SK-N-DZ (cell line): ENCODE measurements around the gene SEPTIN12. TPM values are rescaled to one million over a fixed set of nuclear protein-coding genes. Genes with fewer than 3 reads are reported as not detected.

Experiments
- DNase-seq: peaks from one replicate; pipeline ENCODE4 v3.0.0-alpha.2; 2015; ENCODE audit warnings: low spot score
- polyA plus RNA-seq, 2 experiments: library from polyadenylated mRNA; depleted of rRNA; stranded (reverse); fragments of >200 nt; gene quantifications; 2 replicates each; pipeline ENCODE4 v1.2.3, GENCODE V29; 2014

SEPTIN12 gene
- polyA plus RNA-seq (2014; cell fraction: cytosol; rRNA removed): not detected in 2 replicates
- 0.61 TPM in 1 of 2 replicates, not detected in the other for polyA plus RNA-seq (2014; cell fraction: nucleus; rRNA removed)

DNA sequence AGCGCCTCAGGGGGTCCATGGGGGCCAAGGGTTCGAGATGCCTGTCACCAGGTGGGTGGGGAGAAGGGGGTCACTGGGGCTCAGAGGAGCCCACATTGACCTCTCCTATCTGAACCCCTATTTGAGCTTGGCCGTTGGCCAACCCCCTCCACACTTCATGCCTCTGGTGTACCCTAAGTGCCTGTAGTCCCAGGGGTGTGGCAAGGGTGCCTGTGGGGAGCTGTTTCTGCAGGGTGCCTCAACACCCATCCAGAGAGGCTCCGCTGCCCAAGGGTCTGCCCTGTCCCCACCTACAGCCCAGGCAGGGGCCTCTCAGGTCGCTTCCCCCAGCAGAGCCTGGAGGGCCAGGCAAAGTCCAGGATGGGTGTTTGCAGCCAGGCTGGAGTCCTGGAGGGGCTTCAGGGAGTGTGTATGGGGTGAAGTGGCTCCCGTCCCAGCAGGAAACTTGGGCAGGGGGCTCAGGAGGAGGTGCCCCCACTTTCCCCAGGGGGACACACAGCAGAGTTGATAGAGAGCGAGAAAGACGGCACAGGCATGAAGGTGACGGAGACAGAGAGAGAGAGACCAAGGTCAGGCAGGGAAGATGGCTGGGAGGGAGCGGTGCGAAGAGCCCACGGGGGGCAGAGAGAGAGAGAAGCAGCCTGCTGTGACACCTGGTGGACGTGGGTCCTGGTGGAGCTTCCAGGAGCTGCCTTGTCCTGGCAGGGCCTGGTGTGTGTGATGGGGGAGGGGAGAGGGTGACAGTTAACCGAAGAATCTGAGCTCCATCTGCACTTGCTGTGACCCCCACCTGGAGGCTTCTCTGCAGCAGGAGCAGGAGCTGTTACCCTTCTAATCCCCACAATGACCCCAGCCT is at the start of gene SEPTIN12:
TSS of gene SEPTIN12 (minus strand) at position 719 of the 856 bp plus-strand sequence. CDS start at position 19, 700 bp downstream.
- DNase-seq: peak; percentile 81

DNA sequence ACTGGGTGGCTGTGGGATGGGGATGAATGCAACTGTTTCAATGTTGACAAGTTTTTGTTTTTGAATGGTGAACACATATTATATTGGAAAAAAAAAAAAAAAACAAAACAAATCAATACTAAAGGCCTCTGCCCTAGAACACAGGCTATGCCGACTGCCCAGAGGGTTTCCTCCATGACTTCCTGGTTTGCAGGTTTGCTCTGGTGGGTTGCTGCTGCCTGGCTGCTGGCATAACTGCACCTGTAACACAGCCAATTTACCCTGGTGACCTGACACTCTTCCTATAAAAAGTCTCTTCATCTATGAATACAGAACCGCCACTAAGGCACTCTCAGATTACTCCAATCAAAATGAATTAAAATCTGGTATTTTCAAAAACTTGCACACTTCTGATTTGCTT is 48.6 kb upstream of the SEPTIN12 start:
- DNase-seq: no peak

- no peak for DNase-seq
These were observed 45.4 kb upstream of the SEPTIN12 start for GRCh38 chr16:4833584-4833983.

GRCh38 chr16:4832698-4833343 is 44.7 kb upstream of the SEPTIN12 start:
- DNase-seq: no peak

- no peak for DNase-seq
These were observed 43.5 kb upstream of the SEPTIN12 start for GRCh38 chr16:4831616-4832015.

DNA sequence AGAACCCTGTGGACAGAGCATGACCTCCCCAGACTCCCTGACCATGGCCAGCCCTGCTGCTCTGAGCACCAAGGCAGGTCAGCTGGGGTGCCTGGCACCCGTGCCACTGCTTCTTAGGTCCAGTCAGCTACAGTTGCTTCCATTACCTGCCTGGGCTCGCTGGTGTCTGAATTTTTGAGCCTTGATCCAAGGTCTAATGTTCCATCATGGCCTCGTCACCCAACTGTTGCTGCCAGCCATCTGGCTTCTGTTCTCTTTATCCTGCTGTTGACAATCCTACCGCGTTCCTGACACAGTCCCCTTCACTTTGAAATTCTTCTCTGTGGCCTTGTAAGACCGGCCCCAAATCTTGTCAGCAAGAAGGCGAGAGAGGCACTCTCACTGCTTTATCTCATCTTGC is 42.3 kb upstream of the SEPTIN12 start:
- DNase-seq: no peak

GRCh38 chr16:4828567-4829321 is 40.6 kb upstream of the SEPTIN12 start:
- DNase-seq: no peak

DNA sequence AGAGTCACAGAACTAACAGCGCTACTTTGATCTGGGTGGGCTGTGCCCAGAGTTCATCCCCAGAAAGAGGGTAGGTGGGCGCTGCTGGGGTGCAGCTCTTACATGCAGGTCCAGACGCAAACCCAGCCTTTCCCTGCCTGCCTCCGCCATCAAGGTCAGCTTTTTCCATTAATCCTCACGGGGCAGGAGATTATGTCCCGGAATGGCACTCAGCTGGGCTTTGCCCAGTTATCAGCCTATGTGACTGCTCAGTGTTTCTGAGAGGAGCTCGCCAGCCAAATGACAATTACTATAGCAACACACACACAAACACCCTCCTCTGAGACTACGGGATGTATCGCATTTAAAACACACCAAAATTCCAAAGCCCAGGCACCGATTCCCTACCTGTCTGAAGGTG is 38.8 kb upstream of the SEPTIN12 start:
- no peak for DNase-seq

DNA sequence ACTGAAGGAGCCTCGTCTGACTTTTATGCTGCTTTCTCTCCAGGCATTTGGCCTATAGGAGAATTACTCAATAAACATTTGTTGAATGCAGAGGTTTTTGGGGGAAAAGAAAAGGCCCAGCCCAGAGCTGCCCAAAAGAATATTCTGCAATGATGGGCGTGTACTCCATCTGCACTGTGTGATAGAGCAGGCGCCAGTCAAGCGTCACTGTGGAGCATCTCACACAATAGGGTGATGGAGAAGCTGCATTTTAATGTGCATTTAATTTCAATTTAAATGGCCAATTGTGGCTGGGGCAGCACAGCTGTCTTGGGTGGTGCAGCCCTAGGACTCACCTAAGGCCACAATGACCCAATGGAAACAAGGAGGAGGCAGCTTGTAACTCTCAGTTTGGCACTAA is 38.4 kb upstream of the SEPTIN12 start:
- no peak for DNase-seq

DNA sequence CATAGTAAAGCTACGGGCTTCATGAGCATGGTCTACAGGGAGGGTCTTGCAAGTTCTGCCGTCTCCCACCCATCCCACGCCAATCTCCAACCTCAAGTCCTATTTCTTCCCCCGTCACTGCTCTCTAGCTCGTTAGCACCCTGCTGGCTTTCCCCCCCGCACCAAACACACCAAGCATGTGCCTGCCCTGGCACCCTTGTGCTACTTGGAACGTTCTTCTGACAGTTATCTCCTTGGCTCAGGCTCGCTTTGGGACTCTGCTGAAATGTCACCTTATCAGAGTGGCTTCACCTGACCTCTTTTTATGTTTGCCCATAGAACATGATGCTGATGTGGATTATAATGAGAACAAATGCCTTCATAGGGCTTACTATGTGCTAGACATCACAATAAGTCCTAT is 37.1 kb upstream of the SEPTIN12 start:
- no peak for DNase-seq

DNA sequence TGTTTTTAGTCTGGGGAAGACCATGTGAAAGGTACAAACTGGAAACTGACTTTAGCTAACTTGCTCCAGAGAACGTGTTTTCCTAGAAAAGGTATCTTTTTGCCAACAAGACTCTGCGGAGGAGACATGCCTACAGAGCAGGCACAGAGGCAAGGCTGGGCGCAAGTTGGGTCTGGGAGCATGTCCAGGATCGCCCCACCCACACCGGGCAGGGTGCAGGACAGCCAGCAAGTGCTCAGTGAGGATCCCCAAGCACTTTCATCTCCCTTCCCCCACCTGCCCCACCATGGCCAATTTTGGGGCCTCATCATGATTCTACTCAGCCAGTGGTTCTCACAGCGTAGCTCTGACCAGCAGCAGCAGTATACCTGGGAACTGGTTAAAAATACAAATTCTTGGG is 32.5 kb upstream of the SEPTIN12 start:
- no peak for DNase-seq

- DNase-seq: no peak
These were observed 26.5 kb upstream of the SEPTIN12 start for GRCh38 chr16:4814542-4815173.

GRCh38 chr16:4814046-4814445 is 25.9 kb upstream of the SEPTIN12 start:
- DNase-seq: no peak

- no peak for DNase-seq
These were observed 25.3 kb upstream of the SEPTIN12 start for GRCh38 chr16:4813251-4814003.

DNA sequence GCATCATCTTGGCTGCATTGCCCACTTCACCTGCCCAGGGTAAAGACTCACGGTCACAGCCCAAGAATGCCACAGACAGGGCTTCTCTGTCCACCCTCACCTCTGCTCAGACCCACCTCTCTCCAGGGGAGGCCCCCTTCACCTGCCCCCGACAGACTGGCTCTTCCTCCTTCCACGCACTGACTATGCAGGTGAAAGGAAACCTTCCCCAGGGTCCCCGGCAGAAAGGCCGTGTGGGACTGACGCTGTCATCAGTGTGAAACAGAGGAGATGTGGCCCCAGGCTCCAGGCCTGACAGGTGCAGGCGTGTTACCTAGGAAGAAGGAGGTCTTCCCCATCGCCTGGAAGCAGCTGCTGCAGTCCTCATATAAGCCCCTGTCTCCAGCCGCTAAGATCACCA is 23.6 kb upstream of the SEPTIN12 start:
- no peak for DNase-seq

DNA sequence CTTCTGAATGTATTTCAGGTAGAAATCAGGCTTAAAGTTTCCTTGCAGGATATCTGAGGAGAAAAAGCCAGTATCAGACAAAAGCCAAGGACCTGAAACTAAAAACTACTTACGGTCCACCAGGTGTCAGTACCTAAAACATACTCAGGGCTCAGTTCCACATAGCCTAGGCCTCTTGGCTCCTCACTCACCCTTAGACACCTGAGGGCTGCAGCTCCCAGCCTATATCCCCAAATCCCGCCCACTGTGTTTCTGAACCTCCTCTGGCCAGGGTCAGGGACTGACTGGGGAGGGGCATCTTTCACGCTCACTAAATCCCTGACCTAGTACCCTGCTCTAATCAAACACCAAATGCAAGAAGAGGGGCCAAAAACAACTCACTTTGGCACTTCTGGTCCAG is 23.1 kb upstream of the SEPTIN12 start:
- DNase-seq: no peak

DNA sequence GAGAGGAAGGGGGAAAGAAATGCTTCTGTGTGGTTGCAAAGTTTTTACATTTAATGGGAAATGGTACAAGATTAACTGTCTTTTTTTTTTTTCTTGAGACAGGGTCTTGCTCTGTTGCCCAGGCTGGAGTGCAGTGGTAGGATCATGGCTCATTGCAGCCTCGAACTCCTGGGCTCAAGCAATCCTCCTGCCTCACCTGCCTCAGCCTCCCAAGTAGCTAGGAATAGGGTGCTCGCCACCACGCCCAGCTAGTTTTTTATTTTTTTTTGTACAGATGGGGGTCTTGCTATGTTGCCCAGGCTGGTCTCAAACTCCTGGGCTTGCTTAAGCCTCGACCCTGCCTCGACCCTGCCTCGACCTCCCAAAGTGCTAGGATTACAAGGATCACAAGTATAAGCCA is 18.1 kb upstream of the SEPTIN12 start:
- DNase-seq: no peak

- no peak for DNase-seq
These were observed 17.1 kb upstream of the SEPTIN12 start for GRCh38 chr16:4805231-4805630.

DNA sequence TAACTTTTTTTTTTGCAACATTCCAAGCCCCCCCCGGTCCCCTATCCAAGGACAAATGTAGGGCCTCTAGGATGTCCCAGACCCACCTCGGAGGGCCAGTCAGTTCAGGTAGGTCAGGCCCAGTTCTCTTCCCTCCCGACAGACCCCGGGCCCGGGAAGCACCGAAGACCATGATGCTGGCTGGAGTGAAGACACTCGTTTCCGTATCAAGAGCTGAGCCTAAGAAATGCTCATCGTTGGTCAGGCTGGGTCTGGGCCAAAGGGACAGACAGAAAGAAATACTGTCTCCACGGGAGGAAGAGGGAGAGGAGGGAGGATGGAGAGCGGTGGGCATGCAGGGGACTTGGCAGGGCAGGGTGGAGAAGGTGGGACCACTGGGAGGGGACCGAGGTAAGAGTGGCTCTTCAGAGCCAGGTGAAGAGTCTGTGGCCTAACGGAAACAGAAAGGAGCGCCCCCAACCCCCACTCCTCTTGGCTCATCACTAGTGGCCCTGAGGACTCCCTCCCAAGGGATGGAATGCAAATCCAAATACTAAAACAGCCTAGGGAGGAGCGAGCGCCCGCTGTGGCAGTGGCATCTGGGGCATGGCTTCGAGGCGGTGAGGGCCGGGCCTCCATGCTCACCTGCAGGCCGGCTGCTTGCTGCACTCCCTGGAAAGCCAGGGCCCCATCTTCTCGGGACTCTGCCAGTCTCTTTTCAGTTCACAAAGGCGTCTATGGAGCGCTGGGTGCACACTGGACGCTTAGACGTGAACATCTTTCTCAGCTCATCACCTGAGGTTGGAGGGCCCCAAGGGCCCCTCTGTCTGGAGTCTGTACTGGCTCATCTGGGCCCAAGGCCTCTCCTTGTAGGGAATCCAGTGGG is 16.0 kb upstream of the SEPTIN12 start:
- no peak for DNase-seq

- no peak for DNase-seq
These were observed 15.3 kb upstream of the SEPTIN12 start for GRCh38 chr16:4803401-4803844.
